Midbrain (tissue), 1 donor: ENCODE measurements around the gene DDX17.
"Not testable (repeated sequence)": the region's sequence is repeated elsewhere in the genome, so short reads cannot be mapped to it uniquely, and the experiment has no call there.

ENCODE experiments used
- DNase-seq: peaks from one replicate; lab custom pipeline; 2025; lab: John Stamatoyannopoulos, UW

The DDX17 gene

DNA sequence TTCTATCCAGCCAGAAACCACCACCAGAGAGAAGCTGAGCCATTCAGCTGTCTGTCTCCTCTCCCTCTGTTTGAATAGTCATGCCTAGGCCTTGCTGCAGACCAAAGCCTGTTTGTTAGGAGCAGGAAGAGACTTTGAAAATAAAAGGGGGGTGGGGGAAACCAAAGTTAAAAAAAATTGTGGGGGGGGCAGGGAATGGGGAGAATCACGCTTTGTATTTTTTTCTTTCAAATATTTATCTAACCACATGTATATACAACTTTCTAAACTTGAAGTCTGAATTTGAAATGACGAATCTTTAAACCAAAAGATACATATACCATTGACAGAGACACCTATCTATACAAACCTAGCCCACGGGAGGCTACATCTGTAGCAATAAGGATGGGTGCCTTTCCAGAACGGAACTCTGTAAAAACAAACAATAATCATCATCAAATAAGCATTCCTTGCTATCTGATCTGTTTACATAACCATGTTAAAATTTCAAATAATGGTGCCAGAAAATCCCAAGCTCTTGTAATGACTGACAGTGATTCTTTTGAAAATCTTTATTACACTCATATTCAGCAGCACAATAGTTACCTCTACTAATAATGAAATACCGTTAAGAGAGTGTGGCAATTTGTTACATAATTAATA is 14.3 kb downstream of the DDX17 start:
- DNase-seq, result no peak

GRCh38 chr22:38490915-38491314 is 15.2 kb downstream of the DDX17 start:
- peak; percentile 68 for DNase-seq

DNA sequence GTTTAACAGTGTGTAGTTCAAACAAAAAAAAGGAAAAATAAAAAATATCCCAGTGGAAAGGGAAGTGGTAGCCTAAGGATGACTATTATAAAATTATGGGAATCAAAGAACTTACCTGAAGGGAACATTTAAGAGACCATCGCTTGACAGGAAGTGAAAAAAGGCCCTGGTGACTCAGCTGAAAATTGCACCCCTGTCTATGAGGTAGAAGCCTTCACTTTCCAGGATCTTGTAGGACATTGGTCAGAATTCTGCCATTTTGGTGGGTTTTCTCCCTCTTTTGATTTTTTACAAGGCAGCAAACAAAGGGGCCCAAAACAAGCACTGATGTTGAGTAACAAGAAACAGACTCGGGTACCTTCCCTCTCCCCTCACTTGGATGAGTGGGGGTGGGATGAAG is 15.6 kb downstream of the DDX17 start:
- no peak for DNase-seq

- DNase-seq, result no peak
Observed at GRCh38 chr22:38489561-38490145, 16.5 kb downstream of the DDX17 start.

GRCh38 chr22:38489142-38489541 is 17.0 kb downstream of the DDX17 start:
- DNase-seq, result no peak

GRCh38 chr22:38487946-38488345 is 18.2 kb downstream of the DDX17 start:
- no peak for DNase-seq

- DNase-seq, result no peak
Observed at GRCh38 chr22:38485783-38486182, 20.3 kb downstream of the DDX17 start.

DNA sequence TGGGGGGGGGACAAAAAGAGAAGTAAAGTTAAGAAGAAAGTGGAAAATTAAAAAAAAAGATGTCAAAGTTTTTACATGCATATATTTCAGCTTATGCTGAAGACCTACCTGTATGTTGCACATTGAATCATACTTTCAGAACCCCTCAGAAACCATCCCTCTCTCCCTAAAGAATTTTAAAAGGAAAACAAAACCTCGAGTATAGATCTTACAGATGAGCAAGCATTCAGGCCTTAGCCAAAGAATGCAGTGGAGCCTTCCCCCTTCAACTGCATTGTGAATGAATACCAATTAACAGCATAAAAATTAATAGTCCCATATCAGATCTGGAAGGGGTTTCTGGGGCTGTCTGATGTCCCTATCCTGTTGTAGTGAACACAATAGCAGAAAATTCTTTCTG is 21.9 kb downstream of the DDX17 start:
- no peak for DNase-seq

- DNase-seq, result no peak
Observed at GRCh38 chr22:38482662-38483308, 23.3 kb downstream of the DDX17 start.

DNA sequence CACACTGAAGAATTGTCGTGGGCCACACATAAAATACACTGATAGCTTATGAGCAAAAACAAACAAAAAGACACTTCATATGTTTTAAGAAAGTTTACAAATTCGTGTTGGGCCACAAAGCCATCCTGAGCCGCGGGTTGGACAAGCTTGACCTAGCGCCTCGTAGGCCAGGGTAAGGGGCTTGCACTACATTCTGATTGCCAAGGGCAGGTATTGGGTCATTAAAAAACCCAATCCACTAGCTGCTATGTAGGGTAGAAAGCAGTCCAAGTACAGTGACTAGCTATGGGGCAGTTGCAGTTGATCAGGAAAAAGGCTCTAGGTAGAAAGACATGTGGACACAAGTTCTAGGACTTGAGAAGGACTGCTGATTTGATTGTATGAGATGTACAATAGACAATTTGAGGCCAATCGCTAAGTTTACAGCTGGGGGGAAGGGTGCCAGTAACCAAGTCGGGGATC is 24.2 kb downstream of the DDX17 start:
- no peak for DNase-seq

DNA sequence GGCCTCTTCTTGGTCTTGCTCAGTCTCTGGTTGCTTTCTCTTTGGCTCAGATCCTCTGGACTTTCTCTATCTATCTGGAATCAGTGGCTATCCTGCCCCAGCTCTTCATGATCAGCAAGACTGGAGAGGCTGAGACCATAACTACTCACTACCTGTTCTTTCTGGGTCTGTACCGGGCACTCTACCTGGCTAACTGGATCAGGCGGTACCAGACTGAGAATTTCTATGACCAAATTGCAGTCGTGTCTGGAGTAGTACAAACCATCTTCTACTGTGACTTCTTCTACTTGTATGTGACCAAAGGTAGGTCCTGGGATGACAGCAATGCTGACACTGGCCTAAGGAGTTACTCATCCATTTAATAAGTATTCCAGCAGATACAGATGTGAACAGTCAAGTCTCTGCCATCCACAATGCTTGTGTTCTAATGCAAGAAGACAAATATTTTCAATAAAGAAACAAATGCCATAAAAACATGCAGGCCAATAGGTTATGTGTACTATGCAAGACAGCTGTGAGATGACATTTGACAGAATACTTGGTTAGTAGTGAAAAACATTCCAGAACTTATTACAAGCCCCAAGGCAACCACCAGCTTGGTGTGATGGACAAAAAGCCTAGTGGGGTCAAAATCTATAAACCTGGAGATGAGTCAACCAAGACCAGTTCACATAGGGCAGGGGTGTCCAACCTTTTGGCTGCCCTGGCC is 24.8 kb downstream of the DDX17 start:
- no peak for DNase-seq

DNA sequence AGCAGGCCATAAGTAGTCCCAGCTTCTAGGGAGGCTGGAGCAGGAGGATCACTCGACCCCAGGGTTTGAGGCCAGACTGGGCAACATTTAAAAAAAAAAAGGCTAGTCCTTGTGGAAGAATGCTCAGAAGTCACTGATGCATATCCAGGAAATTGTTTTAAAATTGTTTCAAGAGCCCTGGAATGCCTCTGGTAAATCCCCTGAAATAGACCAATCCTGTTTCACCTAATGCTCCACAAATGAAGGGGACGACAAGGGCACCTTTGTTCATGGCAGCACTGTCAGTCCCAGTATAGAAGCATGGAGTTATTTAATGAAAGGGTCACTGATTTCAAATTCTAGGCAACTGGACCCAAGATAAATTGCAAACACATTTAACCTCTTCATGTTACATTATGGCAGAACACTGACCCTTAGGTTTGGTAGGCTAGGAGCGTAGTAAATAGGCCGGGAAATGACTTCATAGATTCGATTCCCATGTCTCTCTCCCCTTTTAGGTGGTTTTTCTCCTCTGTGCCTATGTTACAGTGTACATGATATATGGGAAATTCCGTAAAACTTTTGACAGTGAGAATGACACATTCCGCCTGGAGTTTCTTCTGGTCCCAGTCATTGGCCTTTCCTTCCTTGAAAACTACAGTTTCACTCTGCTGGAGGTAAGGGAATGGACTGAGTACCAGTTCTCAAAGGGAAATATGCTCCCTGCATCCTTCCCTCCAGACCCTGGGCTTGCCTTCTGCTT is 26.8 kb downstream of the DDX17 start:
- DNase-seq, result no peak

- no peak for DNase-seq
Observed at GRCh38 chr22:38477585-38477984, 28.5 kb downstream of the DDX17 start.

- no peak for DNase-seq
Observed at GRCh38 chr22:38474003-38474607, 32.0 kb downstream of the DDX17 start.

- DNase-seq, result no peak
Observed at GRCh38 chr22:38471237-38471636, 34.9 kb downstream of the DDX17 start.

DNA sequence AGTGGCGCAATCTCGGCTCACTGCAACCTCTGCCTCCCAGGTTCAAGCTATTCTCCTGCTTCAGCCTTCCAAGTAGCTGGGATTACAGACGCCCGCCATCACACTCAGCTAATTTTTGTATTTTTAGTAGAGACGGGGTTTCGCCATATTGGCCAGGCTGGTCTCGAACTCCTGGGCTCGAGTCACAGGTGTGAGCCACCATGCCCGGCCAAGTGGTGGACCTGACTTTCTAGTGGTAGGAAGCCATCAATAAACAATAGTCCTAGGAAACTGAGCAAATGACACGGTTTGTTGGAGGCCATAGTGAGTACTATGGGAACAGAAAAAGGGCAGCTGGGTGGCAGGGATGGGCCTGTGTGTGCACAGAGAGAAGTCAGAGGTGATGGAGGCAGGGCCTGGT is 35.9 kb downstream of the DDX17 start:
- not testable (repeated sequence) for DNase-seq

GRCh38 chr22:38469306-38469781 is 36.8 kb downstream of the DDX17 start:
- no peak for DNase-seq

DNA sequence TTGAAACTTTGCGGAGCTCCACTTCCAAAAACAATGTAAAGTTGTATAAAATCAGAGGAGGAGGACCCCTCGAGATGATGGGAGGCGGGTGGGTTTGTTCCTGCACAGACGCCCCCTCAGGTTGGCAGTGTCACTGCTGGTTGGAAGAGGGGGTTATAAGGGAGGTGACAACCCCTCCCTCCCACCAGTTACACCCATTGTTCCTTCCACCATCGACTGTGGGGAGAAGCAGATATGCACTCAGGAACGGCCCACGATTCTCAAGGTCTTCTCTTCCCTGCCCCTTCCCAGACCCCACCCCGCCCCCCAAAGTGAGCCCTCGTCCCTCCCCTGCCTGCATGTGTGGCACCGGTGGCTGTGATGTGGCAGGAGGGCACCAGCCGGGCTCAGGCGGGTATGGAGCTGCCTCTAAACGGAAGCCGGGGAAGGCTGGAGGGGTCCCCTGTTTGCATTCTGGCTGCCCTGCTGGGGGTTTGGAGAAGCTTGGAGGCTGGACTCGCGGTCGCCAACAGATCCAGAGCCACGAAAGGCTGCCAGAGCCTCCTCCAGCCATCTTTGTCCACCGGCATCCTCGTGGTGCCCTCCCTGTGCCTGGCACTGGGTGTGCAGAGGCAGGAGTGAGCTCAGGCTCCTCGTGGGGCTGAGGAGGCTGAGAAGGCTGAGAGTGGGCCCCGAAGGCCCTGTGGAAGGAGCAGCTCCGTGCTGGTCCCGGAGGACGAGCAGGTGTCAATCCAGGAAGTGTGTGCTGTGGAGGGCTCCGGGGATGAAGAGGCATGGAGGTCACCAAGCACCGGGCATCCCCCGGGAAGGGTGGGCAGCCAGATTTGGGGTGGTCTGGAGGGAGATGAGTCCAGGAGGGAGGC is 37.4 kb downstream of the DDX17 start:
- no peak for DNase-seq

- no peak for DNase-seq
Observed at GRCh38 chr22:38467904-38468442, 38.1 kb downstream of the DDX17 start, which contains the start of gene KDELR3. TSS of gene KDELR3 (plus strand) at chr22:38468096. CDS start at chr22:38468234, 138 bp downstream.

DNA sequence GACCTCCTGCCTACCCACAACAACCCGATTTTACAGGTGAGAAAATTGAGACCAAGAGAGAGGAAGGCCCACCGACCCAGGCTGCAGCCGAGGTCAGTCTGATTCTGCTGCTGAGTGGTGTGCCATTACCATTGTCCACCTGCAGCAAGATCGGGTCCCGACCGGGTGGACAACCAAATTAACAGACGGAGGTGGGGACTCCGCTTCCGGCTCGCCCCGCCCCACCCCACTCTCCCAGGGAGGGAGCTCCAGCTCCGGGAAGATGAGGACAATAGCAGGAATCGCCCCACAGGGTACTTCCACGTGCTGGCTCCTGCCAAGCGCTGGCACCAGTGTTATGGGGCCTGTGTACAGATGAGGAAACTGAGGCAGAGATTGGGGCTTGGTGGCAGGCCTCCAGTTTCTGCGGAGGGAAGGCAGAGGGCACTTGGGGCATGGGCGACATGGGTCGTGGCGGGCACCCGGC is 38.6 kb downstream of the DDX17 start:
- DNase-seq, result no peak
